ENCODE measurements around the gene IL2RA.
"Not testable (repeated sequence)": the region's sequence is repeated elsewhere in the genome, so short reads cannot be mapped to it uniquely, and the experiment has no call there.

Gene IL2RA

DNA sequence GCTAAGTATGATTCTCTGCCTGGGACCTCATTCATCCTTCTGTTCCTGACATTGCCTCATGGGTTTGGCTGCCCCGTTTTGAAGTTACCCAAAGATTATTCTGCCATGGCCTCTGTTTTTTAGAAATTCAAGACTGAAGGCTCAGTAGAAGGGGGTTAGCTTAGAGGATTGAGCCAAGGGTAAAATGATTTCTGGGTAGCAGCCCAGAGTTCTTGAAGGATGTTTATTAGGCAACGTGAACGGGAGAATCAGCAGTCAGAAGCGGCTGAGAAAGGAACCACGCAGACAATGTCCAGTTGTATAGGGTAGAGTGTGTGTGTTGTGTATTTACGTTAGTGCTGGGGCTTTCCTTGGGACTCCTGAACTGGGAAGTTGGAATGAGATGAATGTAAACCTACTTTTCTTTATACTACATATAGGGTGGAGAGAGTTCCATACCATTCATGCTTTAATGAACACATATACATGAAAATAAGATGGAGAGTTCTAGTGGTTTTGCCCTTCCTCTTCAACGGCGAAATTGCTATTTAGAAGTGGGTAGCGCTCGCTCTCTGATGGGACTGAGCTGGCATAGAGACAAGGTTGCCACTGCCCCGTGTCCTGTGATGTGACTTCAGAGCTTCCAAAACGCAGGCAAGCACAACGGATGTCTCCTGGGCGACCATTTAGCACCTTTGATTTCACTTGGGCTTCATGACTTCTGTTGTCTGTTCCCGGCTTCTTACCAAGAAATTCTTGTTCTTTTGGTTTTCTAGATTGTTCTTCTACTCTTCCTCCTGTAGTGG is 49.9 kb downstream of the IL2RA start:
- no peak for DNase-seq (ENCODE audit: low read depth)

DNA sequence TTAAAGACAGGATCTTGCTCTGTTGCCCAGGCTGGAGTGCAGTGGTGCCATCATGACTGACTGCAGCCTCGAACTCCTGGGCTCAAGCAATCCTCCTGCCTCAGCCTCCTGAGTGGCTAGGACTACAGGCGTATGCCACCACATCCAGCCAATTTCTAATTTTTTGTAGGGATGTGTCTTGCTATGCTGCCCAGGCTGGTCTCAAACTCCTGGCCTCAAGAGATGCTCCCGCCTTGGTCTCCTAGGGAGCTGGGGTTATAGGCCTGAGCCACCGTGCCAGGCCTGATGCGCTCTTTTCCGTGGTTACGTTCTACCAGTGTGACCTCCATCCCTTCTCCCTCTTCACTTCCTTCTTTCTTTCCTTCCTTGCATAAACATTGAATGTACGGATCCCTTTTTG is 50.6 kb downstream of the IL2RA start:
- no peak for DNase-seq (ENCODE audit: low read depth)

DNA sequence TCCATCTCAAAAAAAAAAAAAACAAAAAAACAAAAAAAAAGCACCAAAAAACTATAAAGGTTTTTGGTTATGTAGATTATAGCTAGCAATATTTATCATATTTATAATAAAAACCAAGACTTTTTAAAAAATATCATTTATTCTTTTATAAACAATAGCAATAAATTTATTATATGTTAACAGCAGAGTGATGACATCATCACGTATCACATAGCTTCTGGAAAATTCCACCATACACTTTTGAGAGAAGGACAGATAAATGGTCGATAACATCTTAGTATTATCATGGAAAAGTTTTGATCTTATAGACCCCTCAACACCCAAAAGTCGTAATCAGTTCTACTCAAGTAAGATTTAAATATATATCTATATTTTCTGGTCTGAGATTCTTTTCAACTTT is 51.6 kb downstream of the IL2RA start:
- DNase-seq (ENCODE audit: low read depth): no peak

DNA sequence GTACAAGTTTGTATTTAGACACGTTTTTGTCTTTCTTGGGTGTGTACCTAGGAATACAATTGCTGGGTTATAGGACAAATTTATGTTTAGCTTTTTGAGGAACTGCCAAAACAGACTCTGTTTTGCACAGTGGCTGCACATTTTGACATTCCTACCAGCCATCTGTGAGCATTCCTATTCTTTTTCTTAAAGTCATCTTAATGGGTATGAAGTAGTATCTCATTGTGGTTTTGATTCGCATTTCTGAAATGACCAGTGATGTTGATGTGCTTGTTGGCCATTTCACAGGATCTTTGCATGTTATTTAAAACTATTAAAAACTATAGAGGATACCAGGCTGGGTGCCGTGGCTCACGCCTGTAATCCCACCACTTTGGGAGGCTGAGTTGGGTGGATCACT is 52.2 kb downstream of the IL2RA start:
- DNase-seq (ENCODE audit: low read depth): no peak

DNA sequence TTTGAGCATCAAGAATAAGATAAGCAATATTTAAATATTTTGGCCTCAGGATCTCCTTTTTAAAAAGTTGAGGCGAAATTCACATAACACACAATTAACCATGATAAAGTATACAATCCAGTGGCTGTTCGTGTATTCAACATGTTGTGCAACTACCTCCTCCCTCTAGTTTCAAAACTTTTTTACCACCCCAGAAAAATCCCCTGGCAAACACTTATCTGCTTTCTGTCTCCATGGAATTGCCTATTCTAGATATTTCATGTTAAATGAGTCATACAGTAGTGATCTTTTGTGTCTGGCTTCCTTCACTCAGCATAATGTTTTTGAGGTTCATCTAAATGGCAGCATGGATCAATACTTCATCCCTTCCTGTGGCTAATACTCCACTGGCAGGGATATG is 53.0 kb downstream of the IL2RA start:
- no peak for DNase-seq (ENCODE audit: low read depth)

DNA sequence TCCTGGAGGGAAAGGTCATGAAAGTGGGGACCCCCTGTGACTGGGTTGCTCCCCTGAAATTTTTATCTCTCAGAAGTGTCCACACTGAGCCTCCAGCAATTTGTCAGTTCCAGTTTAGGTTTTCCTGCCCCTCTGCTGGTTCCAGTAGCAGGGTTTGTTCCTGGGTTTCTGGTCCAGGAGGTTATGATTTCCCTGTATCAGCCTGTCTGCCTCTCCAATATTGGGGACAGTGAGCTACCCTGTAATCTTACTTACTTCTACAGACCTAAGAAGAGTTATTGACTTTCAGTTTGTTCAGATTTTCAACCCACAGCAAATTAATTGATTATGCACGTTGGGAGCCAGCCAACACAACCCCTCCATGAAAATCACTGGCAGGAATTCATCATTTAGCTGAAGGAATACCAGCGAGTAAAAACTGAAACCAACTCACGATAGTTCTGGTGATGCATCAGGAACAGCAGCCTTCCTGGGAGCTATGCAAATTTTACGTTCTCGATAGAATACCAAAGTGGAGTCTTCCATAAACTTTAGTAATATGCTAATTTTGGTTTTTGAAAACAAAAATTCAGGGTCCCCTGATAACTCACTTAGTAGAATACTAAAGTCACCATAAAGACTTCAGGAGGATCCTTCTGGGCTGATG is 53.5 kb downstream of the IL2RA start:
- DNase-seq (ENCODE audit: low read depth): no peak

DNA sequence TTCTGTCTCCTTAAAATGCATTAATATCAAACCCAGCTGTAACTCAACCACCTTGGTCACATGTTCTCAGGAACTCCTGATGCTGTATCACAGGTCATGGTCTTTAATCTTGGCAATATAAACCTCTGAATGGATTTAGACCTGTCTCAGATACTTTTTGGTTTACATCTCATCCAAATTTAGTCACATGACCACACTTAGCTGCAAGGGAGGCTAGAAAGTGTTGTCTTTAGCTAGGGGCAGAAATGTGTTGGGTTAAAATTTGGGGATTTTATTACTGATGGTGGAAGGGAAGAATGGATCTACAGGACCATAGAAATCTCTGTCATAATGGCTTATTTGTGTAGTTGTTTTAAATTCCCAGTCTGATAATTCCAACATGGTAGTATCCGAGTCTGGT is 55.2 kb downstream of the IL2RA start:
- DNase-seq (ENCODE audit: low read depth): no peak

DNA sequence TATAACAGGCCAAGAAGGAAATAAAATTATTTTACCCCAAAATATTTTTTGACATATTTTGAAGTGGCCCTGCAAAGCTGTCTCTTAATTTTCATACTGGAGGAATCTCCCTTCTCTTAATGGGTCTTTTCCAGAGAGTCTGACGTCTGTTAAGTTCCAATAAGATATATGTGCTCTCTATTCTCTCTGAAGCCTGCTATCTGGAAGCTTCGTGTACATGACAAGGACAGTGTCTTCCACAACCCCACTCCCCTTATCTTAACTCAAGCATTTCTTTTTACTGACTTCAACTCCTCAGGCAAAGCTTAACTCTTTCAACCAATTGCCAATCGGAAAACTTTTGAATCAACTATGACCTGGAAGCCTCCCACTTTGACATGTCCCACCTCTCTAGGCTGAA is 55.6 kb downstream of the IL2RA start:
- DNase-seq (ENCODE audit: low read depth): no peak

DNA sequence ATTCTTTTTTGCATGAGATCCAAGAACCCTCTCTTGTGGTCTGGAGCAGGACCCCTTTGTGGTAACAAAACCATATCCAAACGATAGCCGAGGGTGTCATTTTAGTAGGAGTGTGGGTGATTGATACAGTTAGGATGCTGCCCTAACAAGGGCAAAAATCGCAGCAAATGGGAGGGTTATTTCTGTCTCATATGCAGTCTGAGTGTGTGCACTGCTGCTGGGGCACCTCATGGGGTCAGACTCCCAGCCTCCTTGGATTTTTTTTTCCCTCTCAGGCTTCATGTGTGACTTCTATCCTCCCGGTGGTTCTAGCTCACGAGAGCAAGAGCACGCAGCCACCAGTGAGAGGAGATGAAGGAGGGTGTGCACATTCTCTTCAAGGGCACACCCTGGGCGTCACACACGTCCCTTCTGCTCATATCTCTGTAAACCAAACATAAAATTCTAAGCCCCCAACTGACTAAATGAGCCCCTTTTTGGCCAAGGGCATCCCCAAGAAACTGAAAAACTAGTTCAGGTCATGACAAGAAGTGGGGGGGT is 56.2 kb downstream of the IL2RA start:
- no peak for DNase-seq (ENCODE audit: low read depth)

DNA sequence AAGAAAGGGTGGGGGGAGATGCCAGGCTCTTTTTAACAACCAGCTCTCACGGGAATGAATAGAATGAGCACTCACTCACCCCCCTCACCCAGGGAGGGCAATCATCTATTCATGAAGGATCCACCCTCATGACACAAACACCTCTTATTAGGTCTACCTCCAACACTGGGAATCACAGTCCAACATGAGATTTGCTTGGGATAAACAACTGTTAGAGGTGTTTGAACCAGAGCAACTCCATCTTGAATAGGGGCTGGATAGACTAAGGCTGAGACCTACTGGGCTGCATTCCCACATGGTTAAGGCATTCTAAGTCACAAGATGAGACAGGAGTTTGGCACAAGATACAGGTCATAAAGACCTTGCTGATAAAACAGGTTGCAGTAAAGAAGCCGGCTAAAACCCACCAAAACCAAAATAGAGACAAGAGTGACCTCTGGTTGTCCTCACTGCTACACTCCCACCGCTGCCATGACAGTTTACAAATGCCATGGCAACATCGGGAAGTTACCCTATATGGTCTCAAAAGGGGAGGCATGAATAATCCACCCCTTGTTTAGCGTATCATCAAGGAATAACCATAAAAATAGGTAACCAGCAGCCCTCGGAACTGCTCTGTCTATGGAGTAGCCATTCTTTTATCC is 56.9 kb downstream of the IL2RA start:
- not testable (repeated sequence) for DNase-seq (ENCODE audit: low read depth)

DNA sequence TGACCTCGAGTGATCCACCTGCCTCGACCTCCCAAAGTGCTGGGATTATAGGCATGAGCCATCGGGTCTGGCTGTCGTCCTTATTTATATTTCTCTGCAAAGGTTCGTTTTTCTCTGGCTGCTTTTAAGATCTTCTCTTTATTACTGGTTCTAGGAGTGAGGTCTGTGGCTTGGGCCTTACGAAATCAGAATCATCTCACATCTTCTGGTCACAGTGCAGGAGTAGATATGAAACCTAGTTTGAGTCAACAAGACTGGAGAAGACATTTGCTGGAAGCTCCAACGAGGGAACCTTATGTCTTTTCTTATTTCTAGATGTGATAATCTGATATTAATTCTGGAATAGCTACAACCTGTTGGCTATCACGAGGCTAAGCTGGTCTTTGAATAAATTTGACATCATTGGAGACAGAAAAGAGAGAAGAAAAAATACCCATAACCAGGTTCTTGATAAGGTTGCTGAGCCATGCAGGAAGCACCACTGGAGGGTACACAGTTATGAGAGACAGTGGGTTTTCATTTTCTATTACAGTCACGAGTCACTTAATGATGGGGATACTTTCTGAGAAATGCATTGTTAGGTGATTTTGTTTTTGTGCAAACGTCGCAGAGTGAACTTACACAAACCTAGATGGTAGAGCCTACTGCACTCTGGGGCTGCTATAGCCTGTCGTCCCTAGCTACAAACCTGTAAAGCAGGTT is 59.2 kb downstream of the IL2RA start:
- no peak for DNase-seq (ENCODE audit: low read depth)

DNA sequence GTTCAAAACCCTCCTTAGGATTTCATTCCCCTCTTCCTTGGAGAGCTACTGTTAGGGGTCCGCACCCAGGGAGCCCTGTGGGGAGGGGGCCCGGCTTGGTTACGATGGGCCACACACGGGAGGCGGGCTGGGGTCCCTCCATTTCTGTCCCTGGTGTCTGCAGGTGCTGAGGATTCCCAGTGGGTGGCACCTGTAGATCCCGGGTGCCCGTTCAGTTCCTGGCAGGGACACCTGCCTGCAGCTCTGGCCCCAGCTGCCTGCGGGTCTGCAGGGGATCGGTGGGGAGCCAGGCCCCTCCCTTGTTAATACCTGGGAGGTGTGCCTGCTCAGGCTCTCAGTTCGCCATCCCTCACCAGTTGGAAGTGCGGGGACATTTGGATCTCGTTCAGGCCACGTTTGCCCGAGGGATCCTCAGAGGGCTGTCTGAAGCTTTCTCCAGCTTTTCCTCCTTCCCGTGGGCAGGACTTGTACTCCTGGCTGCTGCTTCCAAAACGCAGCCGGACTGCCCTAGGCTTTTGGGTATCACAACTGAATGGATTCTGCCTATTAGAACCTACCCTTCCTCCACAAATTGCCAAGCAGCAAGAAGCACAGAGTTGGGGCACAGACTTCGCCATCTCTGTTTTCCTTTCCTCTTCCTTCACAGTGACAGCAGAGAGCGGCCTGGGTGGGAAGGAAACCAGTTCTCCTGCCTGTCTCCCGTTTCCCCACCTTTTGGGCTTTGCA is 62.6 kb downstream of the IL2RA start:
- no peak for DNase-seq (ENCODE audit: low read depth)

DNA sequence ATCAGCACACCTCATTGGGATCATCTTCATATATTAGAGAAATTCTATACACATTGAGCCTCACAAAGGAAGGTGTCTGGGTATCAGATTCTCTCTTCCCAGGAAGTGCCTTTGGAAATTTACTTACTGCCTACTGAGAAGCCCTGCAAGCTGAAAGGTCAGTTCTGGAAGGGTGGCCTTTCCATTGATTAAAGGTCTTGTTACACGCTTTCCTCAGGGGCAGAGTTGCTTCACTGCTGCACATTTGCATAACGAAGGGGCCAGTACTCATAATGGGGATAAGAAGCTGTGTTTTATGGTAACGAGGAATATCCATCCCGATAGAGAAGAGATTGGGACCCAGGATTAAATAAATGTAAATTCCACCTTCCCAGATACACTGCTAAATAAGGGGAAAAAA is 65.5 kb downstream of the IL2RA start:
- DNase-seq (ENCODE audit: low read depth): no peak

DNA sequence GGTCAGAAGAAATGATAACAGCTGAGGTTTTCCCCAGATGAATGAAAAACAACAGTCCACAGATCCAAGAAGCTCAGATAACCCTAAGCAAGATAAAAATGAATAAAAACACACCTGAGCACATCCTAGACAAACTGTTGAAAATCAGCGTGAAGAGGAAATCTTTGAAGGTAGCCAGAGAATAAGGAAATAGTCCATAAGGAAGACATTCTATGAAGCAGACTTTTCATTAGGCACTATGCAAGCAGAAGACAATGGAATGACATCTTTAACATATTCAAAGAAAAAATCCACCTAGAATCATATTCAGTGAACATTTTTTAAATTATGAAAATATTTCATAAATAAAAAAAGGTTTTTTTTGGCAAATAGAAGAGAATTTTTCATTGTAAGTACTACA is 69.8 kb downstream of the IL2RA start:
- DNase-seq (ENCODE audit: low read depth): no peak

DNA sequence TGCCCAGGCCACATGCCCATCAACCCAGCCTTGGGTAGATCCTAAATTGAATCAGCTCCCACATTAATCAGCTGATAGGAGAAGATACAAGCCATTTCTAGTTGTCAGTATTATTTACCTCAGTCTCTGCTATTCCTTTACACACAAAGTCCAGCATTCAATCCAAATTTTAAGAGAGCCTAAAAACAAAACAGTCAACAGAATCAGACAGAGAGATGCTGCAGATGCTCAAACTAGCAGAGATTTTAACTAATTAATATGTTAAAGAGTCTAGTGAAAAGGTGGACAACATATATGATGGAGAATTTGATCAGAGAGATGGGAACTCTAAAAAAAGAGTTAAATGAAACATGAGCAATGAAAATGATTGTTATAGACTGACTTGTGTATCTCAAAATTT is 70.5 kb downstream of the IL2RA start:
- no peak for DNase-seq (ENCODE audit: low read depth)

DNA sequence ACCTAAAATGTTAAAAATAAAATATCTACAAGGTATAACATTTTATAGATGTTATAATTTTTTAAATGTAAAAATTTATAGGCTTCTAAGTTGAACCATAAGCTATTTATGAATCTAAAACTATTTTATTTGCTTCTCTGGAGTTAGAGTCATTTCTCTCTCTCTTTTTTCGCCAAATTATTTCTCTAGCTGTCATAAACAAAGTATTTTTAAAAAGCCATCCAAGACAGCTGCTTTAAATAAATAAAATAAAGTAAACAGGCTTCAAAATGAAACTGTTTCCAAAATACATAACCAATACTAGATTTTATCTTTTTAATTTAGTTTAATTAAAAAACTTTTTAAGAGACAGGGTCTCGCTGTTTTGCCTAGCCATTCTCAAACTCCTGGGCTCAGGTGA is 72.4 kb downstream of the IL2RA start:
- DNase-seq (ENCODE audit: low read depth): no peak

DNA sequence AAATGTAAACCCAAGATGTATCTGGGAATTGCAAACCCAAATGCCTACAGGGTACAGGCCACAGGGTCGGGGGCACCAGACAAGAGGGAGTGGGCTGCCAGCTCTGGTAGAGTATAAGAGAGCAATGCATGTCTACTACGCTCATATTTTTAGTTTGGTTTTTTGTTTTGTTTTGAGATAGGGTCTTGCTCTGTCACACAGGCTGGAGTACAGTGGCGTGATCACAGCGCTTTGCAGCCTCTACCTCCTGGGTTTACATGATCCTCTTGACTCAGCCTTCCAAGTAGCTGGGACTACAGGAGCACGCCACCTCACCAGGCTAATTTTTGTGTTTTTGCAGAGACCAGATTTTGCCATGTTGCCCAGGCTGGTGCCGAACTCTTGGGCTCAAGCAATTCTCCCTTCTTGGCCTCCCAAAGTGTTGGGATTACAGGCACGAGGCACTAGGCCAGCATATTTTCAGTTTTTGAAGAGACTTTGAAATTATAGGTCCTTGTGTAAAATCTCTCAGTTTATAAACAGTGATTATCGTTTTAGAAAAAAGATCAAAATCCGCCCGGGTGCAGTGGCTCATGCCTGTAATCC is 73.7 kb downstream of the IL2RA start:
- DNase-seq (ENCODE audit: low read depth): no peak

DNA sequence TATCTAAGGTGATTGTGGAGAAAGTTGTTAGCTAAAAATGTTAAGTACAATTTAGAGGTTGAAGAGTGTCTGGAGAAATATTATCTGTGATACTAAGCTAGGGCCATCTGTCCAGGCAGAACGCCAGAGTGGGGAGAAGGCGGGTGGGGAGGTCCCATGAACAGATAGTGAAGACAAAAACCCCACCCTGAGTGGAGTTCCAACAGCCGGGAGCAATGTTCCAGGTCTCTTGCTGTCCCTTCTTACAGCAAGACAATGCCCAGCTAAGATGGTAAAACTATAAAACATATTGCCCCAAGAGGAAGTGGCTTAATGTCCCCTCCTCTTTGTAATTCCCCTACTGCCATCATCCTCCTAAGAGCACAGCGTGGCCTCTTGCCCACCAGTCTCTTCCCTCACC is 74.4 kb downstream of the IL2RA start:
- no peak for DNase-seq (ENCODE audit: low read depth)

DNA sequence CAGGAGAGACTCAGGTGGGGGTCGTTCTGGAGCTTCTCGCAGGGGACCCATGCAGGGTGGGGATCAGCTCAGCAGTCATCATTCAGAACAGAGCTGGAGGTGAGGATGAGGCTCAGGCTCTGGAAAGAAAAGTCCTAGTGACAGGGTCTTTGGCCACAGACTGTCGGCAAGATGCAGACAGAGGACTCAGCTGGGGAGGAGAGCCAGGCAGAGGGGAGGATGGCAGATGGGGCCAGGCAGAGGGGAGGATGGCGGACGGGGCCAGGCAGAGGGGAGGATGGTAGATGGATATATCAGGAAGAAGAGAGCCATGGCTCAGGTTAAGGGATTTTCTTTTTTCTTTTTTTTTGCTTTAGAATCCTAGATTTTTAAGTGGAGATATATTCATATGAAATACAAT is 77.1 kb downstream of the IL2RA start:
- DNase-seq (ENCODE audit: low read depth): no peak

DNA sequence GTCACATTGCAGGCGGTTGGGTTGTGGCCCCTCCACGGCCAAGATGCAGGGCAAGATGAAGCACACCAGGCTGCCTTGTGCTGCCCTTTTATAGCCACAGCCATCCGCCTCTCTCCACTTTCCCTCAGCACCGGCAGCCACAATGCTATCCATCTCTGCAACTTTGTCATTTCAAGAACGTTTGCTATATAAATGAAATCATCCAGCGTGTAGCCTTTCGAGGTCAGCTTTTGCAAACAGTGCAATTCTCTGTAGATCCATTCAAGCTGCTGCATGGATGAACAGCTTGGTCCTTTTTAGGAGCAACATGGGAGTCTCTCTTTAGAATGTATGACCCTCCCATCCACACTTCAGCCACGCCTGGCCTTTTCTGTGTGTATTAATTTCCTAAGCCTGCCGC is 78.4 kb downstream of the IL2RA start:
- DNase-seq (ENCODE audit: low read depth): no peak

DNA sequence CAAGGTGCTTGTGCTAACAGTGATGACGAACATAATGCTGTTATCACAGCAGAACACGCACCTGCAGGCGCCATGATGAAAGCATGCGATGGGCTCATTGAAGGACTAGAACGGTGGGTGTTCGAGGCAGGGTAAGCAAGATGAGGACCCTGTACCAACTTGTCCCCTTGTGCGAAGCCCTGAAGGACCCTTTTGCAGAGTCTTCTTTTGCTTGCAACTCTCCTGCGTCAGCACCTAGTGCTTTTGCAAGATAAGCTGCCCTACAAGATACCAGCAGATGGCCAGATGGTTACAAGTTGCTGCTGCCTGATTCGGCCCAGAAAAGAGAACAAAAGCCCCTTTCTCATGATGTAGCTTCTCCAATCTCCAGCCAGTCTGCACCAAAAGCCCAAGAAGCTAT is 80.6 kb downstream of the IL2RA start:
- DNase-seq (ENCODE audit: low read depth): no peak

DNA sequence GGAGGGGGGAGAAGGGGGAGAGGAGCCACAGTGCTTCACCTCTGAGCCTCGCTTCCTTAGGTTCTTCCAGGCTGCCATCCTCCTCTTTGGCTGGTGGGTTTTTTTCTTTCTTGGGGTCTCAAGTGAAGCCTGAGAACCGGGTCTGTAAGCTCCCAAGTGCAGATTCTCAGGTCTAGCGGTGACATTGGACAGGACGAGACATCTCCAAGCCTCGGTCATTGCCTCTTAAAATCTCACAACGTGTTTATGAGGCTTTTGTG is 84.0 kb downstream of the IL2RA start:
- no peak for DNase-seq (ENCODE audit: low read depth)

All from stimulated activated CD8-positive, alpha-beta memory T cell treated with anti-CD3 and anti-CD28 coated beads, Interleukin-7, amount 100 ng/mL, for 24 hours (primary cell).